Measurements from ENCODE around the gene PTPRD.
"Not testable (repeated sequence)": the region's sequence is repeated elsewhere in the genome, so short reads cannot be mapped to it uniquely, and the experiment has no call there.

PTPRD gene

DNA sequence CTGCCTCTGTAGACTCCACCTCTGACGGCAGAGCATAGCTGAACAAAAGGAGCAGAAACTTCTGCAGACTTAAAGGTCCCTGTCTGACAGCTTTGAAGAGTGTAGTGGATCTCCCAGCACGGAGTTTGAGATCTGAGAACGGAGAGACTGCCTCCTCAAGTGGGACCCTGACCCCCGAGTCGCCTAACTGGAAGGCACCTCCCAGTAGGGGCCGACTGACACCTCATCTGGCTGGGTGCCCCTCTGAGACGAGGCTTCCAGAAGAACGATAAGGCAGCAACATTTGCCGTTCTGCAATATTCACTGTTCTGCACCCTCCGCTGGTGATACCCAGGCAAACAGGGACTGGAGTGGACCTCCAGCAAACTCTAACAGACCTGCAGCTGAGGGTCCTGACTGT is 1186.3 kb downstream of the PTPRD start:
- not testable (repeated sequence) for DNase-seq

GRCh38 chr9:9412241-9412640 is 1200.6 kb downstream of the PTPRD start:
- DNase-seq, result no peak

GRCh38 chr9:9410736-9411135 is 1202.1 kb downstream of the PTPRD start:
- no peak for DNase-seq

GRCh38 chr9:9399982-9400381 is 1212.8 kb downstream of the PTPRD start:
- DNase-seq, result no peak

DNA sequence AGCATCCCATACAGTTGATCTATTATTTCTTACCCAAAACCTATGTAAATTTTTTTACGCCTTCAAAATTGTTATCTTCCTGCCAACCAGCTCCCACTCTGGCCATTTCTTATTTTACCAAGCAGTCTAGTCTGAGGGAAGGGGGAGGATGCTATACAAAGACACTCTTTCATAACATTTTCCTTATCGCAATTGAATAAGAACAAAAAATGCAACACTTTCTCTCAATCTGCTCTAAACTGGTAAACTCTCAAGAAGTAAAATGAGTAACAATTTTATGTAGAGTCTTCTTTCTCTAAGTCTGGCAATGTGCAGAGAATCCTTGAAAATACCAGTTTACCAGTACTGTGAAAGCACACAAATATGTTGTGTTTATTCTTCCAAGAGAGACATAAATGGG is 1216.3 kb downstream of the PTPRD start:
- DNase-seq, result no peak

DNA sequence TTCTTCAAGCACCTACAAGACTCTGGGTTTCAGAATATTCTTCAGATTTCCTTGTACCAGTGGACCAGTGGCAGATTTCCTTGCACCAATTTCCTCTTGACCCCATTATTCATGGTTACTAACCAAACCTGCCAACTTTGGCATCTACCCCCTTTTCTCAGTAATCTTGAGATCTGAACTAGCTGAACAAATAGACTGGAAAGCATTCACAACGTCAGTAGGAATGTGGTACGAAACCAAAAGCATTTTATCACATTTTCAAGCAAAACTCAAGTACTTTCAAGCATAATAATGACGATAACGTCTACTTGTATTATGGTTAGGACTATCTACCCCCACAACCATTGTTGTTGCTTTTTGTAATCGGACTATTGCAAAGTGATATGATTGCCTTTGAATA is 1217.3 kb downstream of the PTPRD start:
- no peak for DNase-seq

DNA sequence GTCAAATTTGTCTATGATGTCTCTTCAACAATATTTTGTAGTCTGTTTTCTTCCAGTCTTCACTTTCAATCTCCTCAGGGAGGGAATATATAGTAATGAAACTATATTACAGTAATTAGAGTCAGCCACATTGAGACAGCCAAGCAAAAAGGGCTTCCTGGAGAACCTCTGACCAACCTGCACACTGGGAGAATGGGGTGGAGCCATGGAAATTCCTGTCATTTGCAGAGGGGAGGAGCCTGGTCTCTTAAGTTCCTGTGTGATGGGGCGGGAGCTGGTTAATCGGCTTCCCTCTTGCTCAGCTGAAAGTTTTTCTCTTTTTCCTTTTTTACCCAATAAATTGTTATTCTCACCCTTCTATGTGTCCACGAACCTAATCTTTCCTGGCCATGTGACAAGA is 1220.0 kb downstream of the PTPRD start:
- DNase-seq, result no peak

- no peak for DNase-seq
These were observed 1222.9 kb downstream of the PTPRD start for GRCh38 chr9:9389904-9390303.

DNA sequence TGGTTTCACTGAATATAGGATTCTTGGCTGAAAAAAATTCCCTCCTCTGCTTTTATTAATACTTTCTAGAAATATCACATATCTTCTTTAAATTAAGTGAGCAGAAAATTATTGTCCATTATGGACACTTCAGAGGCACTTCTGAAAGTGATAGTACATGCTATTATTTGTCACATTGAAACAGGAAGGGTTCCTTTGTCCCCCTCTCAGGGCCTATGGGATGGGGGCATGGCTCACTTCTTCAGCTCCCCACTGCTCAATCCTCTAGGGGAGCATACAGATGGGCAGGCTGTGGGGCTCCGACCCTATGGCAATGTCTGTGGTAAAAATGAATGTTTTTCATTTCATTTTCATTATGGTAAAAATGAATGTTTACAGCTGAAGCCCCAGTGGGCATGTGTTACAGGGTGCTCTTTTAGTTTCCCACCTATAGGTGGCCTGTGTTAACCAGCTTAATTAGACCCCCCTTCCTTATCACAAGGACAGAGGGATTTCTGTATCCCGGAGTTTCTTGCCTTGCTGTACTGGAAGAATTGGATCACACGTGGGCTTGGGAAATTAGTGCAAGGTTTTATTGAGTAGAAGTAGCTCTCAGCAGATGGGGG is 1225.2 kb downstream of the PTPRD start:
- DNase-seq, result no peak

- no peak for DNase-seq
These were observed 1250.5 kb downstream of the PTPRD start for GRCh38 chr9:9362332-9362731.

GRCh38 chr9:9352877-9353481 is 1259.8 kb downstream of the PTPRD start:
- no peak for DNase-seq

GRCh38 chr9:9341203-9341602 is 1271.6 kb downstream of the PTPRD start:
- no peak for DNase-seq

DNA sequence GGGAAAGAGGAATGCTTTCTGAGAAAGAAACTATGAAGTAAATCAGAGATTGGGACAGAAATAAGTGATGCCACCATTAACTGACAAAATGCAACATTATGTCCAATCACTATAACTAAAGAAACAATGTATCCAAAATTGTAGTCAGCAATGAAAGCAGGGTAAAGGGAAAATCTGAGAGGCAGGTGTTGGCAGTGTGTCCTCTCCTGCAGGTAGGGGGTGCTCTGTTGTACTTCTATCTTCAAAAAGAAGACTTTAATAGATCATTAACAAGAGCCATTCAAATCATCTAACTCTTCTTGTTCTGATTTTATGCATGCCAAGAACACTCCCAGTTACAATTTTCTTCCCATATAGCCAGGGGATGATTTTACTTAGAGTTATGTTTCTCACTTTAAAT is 1275.7 kb downstream of the PTPRD start:
- no peak for DNase-seq

- DNase-seq, result no peak
These were observed 1286.1 kb downstream of the PTPRD start for GRCh38 chr9:9326749-9327148.

- DNase-seq, result no peak
These were observed 1293.8 kb downstream of the PTPRD start for GRCh38 chr9:9319007-9319406.

DNA sequence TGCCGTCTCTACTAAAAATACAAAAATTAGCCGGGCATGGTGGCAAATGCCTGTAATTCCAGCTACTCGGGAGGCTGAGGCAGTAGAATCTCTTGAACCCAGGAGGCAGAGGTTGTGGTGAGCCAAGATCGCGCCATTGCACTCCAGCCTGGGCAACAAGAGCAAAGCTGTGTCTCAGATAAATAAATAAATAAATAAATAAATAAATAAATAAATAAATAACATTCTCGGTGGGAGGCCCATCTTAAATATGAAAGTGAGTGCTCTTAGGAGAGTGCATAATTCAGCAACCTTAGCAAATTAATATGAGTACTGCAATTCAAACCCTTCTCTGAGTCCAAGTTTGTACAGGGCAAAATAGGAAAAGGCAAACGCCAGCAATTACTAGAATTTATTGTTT is 1302.1 kb downstream of the PTPRD start:
- DNase-seq, result not testable (repeated sequence)

DNA sequence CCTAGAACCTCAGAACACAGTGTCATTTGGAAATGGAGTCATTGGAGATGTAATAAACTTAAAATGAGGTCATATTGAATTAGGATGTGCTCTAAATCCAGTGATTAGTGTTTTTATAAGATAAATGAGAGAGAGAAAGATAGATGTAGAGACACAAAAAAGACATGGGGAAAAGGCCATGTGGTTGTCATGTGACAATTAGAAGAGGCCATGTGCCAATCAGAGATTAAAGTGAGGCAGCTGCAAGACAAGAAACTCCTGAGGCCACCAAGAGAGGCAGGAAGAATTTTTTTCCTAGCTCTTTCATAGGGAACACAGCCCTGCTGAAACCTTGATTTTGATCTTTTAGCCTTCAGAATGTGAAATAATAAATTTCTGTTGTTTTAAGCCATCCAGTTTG is 1307.2 kb downstream of the PTPRD start:
- DNase-seq, result no peak

- DNase-seq, result no peak
These were observed 1313.7 kb downstream of the PTPRD start for GRCh38 chr9:9299134-9299533.

GRCh38 chr9:9286001-9286400 is 1326.8 kb downstream of the PTPRD start:
- DNase-seq, result no peak

GRCh38 chr9:9284201-9284600 is 1328.6 kb downstream of the PTPRD start:
- no peak for DNase-seq

GRCh38 chr9:9283159-9283986 is 1329.4 kb downstream of the PTPRD start:
- DNase-seq, result no peak

- DNase-seq, result no peak
These were observed 1337.2 kb downstream of the PTPRD start for GRCh38 chr9:9275601-9276000.

DNA sequence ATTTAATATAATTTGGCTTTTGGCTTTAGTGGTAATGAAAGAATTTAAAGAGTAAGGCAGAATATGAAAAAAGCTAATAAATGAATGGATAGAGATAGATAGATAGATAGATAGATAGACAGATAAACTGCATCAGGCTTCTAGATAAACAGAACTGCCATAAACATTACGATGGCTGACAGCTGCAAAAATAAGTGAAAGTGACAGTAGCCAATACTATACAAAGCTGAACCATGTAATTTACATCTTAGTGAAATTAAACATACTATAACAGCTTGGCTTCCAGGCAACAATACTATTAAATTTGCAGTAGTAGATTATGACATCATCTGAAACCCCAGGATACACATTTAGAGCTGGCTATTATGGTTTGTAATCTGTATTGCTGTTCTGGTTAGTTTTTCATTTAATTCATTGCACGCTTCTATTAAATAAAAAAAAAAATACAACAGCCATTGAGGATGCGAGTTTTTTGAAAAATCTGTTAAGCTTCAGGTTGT is 1354.8 kb downstream of the PTPRD start:
- no peak for DNase-seq

- no peak for DNase-seq
These were observed 1366.1 kb downstream of the PTPRD start for GRCh38 chr9:9246726-9247125.

All from CD4-positive, alpha-beta T cell treated with Interleukin-6 for 4 hours (primary cell).